H9 (cell line): ENCODE data around the gene OR52K1. TPM values are rescaled to one million over a fixed set of nuclear protein-coding genes. Genes with fewer than 3 reads are reported as not detected.

Experiments used
- DNase-seq: peaks from one replicate; pipeline ENCODE4 v3.0.0-alpha.2; 2017
- H2AFZ ChIP-seq: one replicate; pipeline ENCODE4 v1.6.1; 2013; ENCODE audit warnings: mild to moderate bottlenecking, low read length, control low read depth, moderate library complexity
- H2AK5ac ChIP-seq: 2 replicates; pipeline ENCODE4 v1.6.1; 2013; ENCODE audit warnings: low read length, control low read depth, mixed read lengths; ENCODE audit not compliant: insufficient read length
- H2BK120ac ChIP-seq: one replicate; pipeline ENCODE4 v1.6.1; 2013; ENCODE audit warnings: low read depth, mild to moderate bottlenecking, low read length, control low read depth, inconsistent platforms; ENCODE audit not compliant: poor library complexity, severe bottlenecking
- H2BK12ac ChIP-seq: 2 replicates; pipeline ENCODE4 v1.6.1; 2013; ENCODE audit warnings: low read length, control low read depth, mixed read lengths, low read depth; ENCODE audit not compliant: insufficient read length
- H2BK15ac ChIP-seq: 2 replicates; pipeline ENCODE4 v1.6.1; 2013; ENCODE audit warnings: low read depth, low read length, control low read depth
- H2BK20ac ChIP-seq: one replicate; pipeline ENCODE4 v1.6.1; 2013; ENCODE audit warnings: low read depth, mild to moderate bottlenecking, low read length, control low read depth, inconsistent platforms; ENCODE audit not compliant: poor library complexity, severe bottlenecking
- H2BK5ac ChIP-seq: 2 replicates; pipeline ENCODE4 v1.6.1; 2013; ENCODE audit warnings: low read length, control low read depth, mixed read lengths; ENCODE audit not compliant: insufficient read length
- H3K14ac ChIP-seq: 2 replicates; pipeline ENCODE4 v1.6.1; 2013; ENCODE audit warnings: low read length, control low read depth; ENCODE audit not compliant: insufficient read depth
- H3K18ac ChIP-seq: 2 replicates; pipeline ENCODE4 v1.6.1; 2013; ENCODE audit warnings: low read depth, mild to moderate bottlenecking, mixed read lengths, low read length, control low read depth; ENCODE audit not compliant: insufficient read length
- H3K23ac ChIP-seq: 2 replicates; pipeline ENCODE4 v1.6.1; 2013; ENCODE audit warnings: low read length, control low read depth, mixed read lengths, low read depth; ENCODE audit not compliant: insufficient read length
- H3K23me2 ChIP-seq: 2 replicates; pipeline ENCODE4 v1.6.1; 2013; ENCODE audit warnings: low read depth, mild to moderate bottlenecking, mixed read lengths, low read length, control low read depth; ENCODE audit not compliant: insufficient read length, poor library complexity, severe bottlenecking
- H3K27ac ChIP-seq: 2 replicates; pipeline ENCODE4 v1.5.1; 2013; ENCODE audit warnings: low read length, control low read depth, mixed read lengths, low read depth; ENCODE audit not compliant: insufficient read length
- H3K27me3 ChIP-seq: 2 replicates; pipeline ENCODE4 v1.6.1; 2013; ENCODE audit warnings: low read length, control low read depth, inconsistent platforms; ENCODE audit not compliant: insufficient read depth
- H3K4ac ChIP-seq: 2 replicates; pipeline ENCODE4 v1.6.1; 2013; ENCODE audit warnings: low read depth, mild to moderate bottlenecking, control low read depth, inconsistent platforms, low read length, moderate library complexity
- H3K4me1 ChIP-seq: 2 replicates; pipeline ENCODE4 v1.6.1; 2013; ENCODE audit warnings: low read length, control low read depth, inconsistent platforms; ENCODE audit not compliant: insufficient read depth
- H3K4me2 ChIP-seq: 2 replicates; pipeline ENCODE4 v1.6.1; 2013; ENCODE audit warnings: low read length, control low read depth, mixed read lengths; ENCODE audit not compliant: insufficient read length, insufficient read depth
- H3K56ac ChIP-seq: 2 replicates; pipeline ENCODE4 v1.6.1; 2013; ENCODE audit warnings: low read depth, mild to moderate bottlenecking, mixed read lengths, low read length, control low read depth; ENCODE audit not compliant: insufficient read length
- H3K79me1 ChIP-seq: 2 replicates; pipeline ENCODE4 v1.6.1; 2013; ENCODE audit warnings: low read depth, mild to moderate bottlenecking, moderate library complexity, low read length, control low read depth, inconsistent platforms; ENCODE audit not compliant: insufficient read depth, poor library complexity, severe bottlenecking
- H3K79me2 ChIP-seq: 2 replicates; pipeline ENCODE4 v1.6.1; 2013; ENCODE audit warnings: low read length, control low read depth, inconsistent platforms; ENCODE audit not compliant: insufficient read depth
- H3K9ac ChIP-seq: 2 replicates; pipeline ENCODE4 v1.6.1; 2013; ENCODE audit warnings: low read length, control low read depth, mixed read lengths; ENCODE audit not compliant: insufficient read length; ENCODE audit errors: extremely low read depth
- H3K9me3 ChIP-seq: one replicate; pipeline ENCODE4 v1.6.1; 2013; ENCODE audit warnings: low read depth, low read length, inconsistent platforms; ENCODE audit not compliant: control insufficient read depth
- H3T11ph ChIP-seq: one replicate; pipeline ENCODE4 v1.6.1; 2013; ENCODE audit warnings: mild to moderate bottlenecking, low read length, control low read depth, inconsistent platforms
- H4K20me1 ChIP-seq: one replicate; pipeline ENCODE4 v1.6.1; 2013; ENCODE audit not compliant: control insufficient read depth, insufficient read length, insufficient read depth
- H4K5ac ChIP-seq: 2 replicates; pipeline ENCODE4 v1.6.1; 2013; ENCODE audit warnings: low read depth, mild to moderate bottlenecking, mixed read lengths, low read length, control low read depth; ENCODE audit not compliant: insufficient read length
- H4K8ac ChIP-seq: replicated peaks from 2 replicates; pipeline ENCODE4 v1.6.1; 2013; ENCODE audit warnings: low read length, control low read depth, mixed read lengths, low read depth; ENCODE audit not compliant: insufficient read length
- H4K91ac ChIP-seq: 2 replicates; pipeline ENCODE4 v1.6.1; 2013; ENCODE audit warnings: low read depth, mild to moderate bottlenecking, moderate library complexity, mixed read lengths, low read length, control low read depth; ENCODE audit not compliant: insufficient read length
- H3K27ac Mint-ChIP-seq, 3 experiments: 2 replicates in 2 of 3; 3 replicates in 1 of 3; pipeline ENCODE4 v1.8.0; 2020 to 2021; ENCODE audit warnings: mixed read lengths in 3 of 3, mild to moderate bottlenecking in 1 of 3, moderate library complexity in 1 of 3
- H3K27me3 Mint-ChIP-seq: 2 replicates; pipeline ENCODE4 v1.8.0; 2021; ENCODE audit warnings: low read depth, mild to moderate bottlenecking, moderate library complexity, mixed read lengths
- H3K36me3 Mint-ChIP-seq, 3 experiments: 2 replicates in 2 of 3; 3 replicates in 1 of 3; pipeline ENCODE4 v1.8.0; 2020 to 2021; ENCODE audit warnings: low read depth in 3 of 3, mixed read lengths in 3 of 3; ENCODE audit not compliant: insufficient read depth in 1 of 3
- H3K4me1 Mint-ChIP-seq, 2 experiments: 2 replicates each; pipeline ENCODE4 v1.8.0; 2020; ENCODE audit warnings: mixed read lengths in 2 of 2
- H3K4me3 Mint-ChIP-seq, 2 experiments: 2 replicates in 1 of 2; 3 replicates in 1 of 2; pipeline ENCODE4 v1.8.0; 2020 to 2021; ENCODE audit warnings: mild to moderate bottlenecking in 2 of 2, mixed read lengths in 2 of 2, moderate library complexity in 1 of 2
- H3K9me3 Mint-ChIP-seq, 2 experiments: 2 replicates in 1 of 2; 3 replicates in 1 of 2; pipeline ENCODE4 v1.8.0; 2020; ENCODE audit warnings: mild to moderate bottlenecking in 2 of 2, mixed read lengths in 2 of 2, moderate library complexity in 1 of 2
- WGBS: extraction: QIAGEN DNeasy Blood & Tissue Kit; methylation state at CpG from one replicate; pipeline ENCODE4 v1.1.7; 2013; ENCODE audit warnings: missing lambda C conversion rate, low lambda C conversion rate, mixed read lengths; ENCODE audit not compliant: insufficient read length; ENCODE audit errors: extremely low coverage; 5-methylcytosine and 5-hydroxymethylcytosine counted together
- total RNA-seq: library from RNA; stranded (reverse); gene quantifications from 2 replicates; pipeline ENCODE4 v1.2.1, GENCODE V29; 2021
- TF ChIP-seq, protein P1 (sequence below): fragments of 200-600 bp; sonication (generic); conservative IDR thresholded peaks from 3 replicates; pipeline ENCODE4 v1.8.0; 2021; ENCODE audit warnings: antibody characterized with exemption, mild to moderate bottlenecking

Gene OR52K1
- total RNA-seq, 1 experiment from 2014 or later = not detected

DNA sequence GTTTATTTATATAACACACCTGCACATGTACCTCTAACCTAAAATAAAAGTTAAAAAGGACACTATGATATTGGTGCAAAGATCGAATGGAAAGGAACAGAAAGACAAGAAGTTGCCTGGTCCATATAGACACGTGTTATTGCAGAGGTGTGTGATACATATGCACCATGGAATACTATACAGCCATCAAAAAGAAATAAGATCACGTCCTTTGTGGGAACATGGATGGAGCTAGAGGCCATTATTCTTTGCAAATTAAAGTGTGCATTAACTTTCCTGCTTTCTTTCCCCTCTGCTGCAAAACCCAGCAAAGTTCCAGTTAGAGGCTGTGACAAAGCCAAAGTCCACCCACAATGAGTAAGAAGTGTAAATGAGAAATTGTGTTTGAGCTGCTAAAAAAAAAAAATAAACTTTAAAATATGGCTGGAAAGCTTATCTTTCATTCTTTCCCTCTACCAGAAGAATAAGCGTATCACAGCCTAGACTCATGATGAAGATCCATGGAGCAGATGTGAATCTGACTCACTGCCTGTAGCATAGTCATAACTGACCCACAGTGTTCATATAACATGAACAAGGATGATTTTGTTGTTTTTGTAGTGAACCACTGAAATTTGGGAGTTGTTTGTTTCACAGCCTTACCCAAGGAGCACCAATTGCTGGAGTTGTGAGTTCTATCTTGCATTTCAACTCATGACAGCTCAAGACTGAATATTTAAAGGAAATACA, 9.6 kb downstream of the OR52K1 start:
- no peak overlapping the region for H3K27ac ChIP-seq
- no peak overlapping the region for H4K8ac ChIP-seq
- no peak overlapping the region for H3K23ac ChIP-seq
- Mint-ChIP-seq H3K36me3 (peaks cover 0 to 4% (median 0%) of the 10 kb centered on the region in 3 experiments; a peak in 2 of 7 replicates), H3K4me3 (no peak overlapping the region), H3K27me3 (peaks cover 2% of the 10 kb centered on the region; the same call in 1 of the 2 replicates), H3K4me1 (no peaks in the 10 kb centered on the region), H3K27ac (no peak overlapping the region), H3K9me3 (peaks cover 4 to 6% of the 10 kb centered on the region in 2 experiments; a peak in 3 of 5 replicates)
- H3K56ac ChIP-seq = no peak overlapping the region
- no peak overlapping the region for H2BK12ac ChIP-seq
- no peak overlapping the region for H2BK15ac ChIP-seq
- WGBS = no CpG with 5 or more reads among the region's 4 CpGs
- H3K4me1 ChIP-seq = no peaks in the 10 kb centered on the region
- no peaks in the 10 kb centered on the region for H4K20me1 ChIP-seq
- no peaks in the 10 kb centered on the region for H3K79me1 ChIP-seq
- H4K5ac ChIP-seq = no peak overlapping the region
- no peak overlapping the region for H2AK5ac ChIP-seq
- no peak overlapping the region for H2BK20ac ChIP-seq
- no peak overlapping the region for H3K18ac ChIP-seq
- H3K23me2 ChIP-seq = no peaks in the 10 kb centered on the region
- no peaks in the 10 kb centered on the region for H3K27me3 ChIP-seq
- H2BK120ac ChIP-seq = no peak overlapping the region
- no peak overlapping the region for H3K14ac ChIP-seq
- no peak for DNase-seq
- TF ChIP-seq, protein P1, sequence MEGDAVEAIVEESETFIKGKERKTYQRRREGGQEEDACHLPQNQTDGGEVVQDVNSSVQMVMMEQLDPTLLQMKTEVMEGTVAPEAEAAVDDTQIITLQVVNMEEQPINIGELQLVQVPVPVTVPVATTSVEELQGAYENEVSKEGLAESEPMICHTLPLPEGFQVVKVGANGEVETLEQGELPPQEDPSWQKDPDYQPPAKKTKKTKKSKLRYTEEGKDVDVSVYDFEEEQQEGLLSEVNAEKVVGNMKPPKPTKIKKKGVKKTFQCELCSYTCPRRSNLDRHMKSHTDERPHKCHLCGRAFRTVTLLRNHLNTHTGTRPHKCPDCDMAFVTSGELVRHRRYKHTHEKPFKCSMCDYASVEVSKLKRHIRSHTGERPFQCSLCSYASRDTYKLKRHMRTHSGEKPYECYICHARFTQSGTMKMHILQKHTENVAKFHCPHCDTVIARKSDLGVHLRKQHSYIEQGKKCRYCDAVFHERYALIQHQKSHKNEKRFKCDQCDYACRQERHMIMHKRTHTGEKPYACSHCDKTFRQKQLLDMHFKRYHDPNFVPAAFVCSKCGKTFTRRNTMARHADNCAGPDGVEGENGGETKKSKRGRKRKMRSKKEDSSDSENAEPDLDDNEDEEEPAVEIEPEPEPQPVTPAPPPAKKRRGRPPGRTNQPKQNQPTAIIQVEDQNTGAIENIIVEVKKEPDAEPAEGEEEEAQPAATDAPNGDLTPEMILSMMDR = no peak
- H3K9me3 ChIP-seq = no peaks in the 10 kb centered on the region
- H3K9ac ChIP-seq = no peak overlapping the region
- no peak overlapping the region for H3K4me2 ChIP-seq
- no peak overlapping the region for H2BK5ac ChIP-seq
- no peaks in the 10 kb centered on the region for H3K79me2 ChIP-seq
- no peak overlapping the region for H3K4ac ChIP-seq
- no peak overlapping the region for H3T11ph ChIP-seq
- H4K91ac ChIP-seq = no peak overlapping the region
- no peak overlapping the region for H2AFZ ChIP-seq
